Measurements from ENCODE around the gene DDAH1. TPM values are rescaled to one million over a fixed set of nuclear protein-coding genes. Genes with fewer than 3 reads are reported as not detected.

Gene DDAH1
- total RNA-seq, 1 experiment from 2014 or later: 65.9 TPM

DNA sequence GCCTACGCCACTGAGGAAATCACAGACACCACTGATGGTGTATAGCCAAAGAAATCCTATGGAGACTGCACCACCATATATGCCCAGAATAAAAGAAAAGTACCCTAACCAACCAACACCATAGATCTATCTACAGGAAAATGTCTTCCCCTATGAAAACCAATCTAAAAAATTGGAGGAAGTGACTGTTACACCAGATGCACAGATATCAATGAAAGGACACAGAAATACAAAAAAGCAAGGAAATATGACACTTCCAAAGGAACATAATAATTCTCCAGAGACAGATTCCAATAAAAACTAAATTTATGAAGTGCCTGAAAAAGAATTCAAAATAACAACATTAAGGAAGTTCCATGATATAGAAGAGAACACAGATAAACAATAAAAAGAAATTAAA lies 131.8 kb downstream of the DDAH1 start:
- TF ChIP-seq EZH2phosphoT487 (IDR thresholded peaks at IDR 0.05; ENCODE audit: borderline replicate concordance, low read length): no peak
- H3K9me2 ChIP-seq (replicated peaks; ENCODE audit: low read length): no peaks in the 10 kb centered on the region
- BruUV-seq (replicated peaks): no TSS peak
- peaks cover 9% of the 10 kb centered on the region; the same call in 1 of the 2 replicates for H3K9me3 ChIP-seq (ENCODE audit: low read length)
- peaks cover 29% of the 10 kb centered on the region for H3K4me1 ChIP-seq (ENCODE audit: insufficient read depth, low read length)
- H3K27me3 ChIP-seq (ENCODE audit: low read length): no peaks in the 10 kb centered on the region
- intact Hi-C loops (cut with micrococcal nuclease): no loop called here
- H3K4me3 ChIP-seq (ENCODE audit: low read length): no peak overlapping the region
- ATAC-seq: no peak
- CTCF ChIA-PET: no interaction called here
- no peak overlapping the region for H3K9ac ChIP-seq (ENCODE audit: low read length)
- H4K20me1 ChIP-seq (ENCODE audit: low read length): no peaks in the 10 kb centered on the region
- POLR2A ChIA-PET (ENCODE audit: unreplicated experiment): no interaction called here
- peaks cover 7% of the 10 kb centered on the region for H3F3A ChIP-seq (ENCODE audit: low read length, unreplicated experiment)
- H2AFZ ChIP-seq (ENCODE audit: low read length): no peak overlapping the region
- DNase-seq: no peak
- no peak overlapping the region for H3K4me2 ChIP-seq (ENCODE audit: low read length)
- H3K36me3 ChIP-seq (ENCODE audit: low read depth, low read length): peaks cover 20% of the 10 kb centered on the region
- no peak overlapping the region for H3K27ac ChIP-seq (ENCODE audit: low read length)
- H3K79me2 ChIP-seq (ENCODE audit: low read length): peaks cover 33% of the 10 kb centered on the region

DNA sequence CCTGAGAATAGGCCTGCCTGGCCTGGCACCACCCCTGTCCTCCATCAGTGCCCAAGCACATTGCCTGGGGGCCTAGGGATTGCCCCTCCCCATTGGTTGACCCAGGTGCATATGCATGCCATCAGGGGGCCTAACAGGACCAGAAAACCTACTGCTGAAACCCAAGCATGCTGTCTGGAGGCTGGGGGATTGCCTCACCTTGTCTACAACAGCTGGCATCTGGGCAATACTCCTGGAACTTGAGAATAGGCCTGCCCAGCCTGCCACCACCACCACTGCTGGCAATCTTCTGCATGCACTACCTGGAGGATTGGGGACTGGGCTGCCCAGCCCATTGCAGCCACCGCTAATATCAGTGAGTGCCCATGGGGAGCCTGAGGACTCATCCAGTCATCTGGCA lies 132.4 kb downstream of the DDAH1 start:
- Histone ChIP-seq H3K4me2 (ENCODE audit: low read length) (no peak overlapping the region), H3K36me3 (ENCODE audit: low read depth, low read length) (peaks cover 20% of the 10 kb centered on the region), H3K27ac (ENCODE audit: low read length) (no peak overlapping the region), H2AFZ (ENCODE audit: low read length) (no peak overlapping the region), H3K27me3 (ENCODE audit: low read length) (no peaks in the 10 kb centered on the region), H4K20me1 (ENCODE audit: low read length) (no peaks in the 10 kb centered on the region), H3K4me3 (ENCODE audit: low read length) (no peak overlapping the region), H3F3A (ENCODE audit: low read length, unreplicated experiment) (peaks cover 7% of the 10 kb centered on the region), H3K4me1 (ENCODE audit: insufficient read depth, low read length) (peaks cover 35% of the 10 kb centered on the region), H3K79me2 (ENCODE audit: low read length) (peaks cover 39% of the 10 kb centered on the region), H3K9me2 (replicated peaks; ENCODE audit: low read length) (no peaks in the 10 kb centered on the region), H3K9me3 (ENCODE audit: low read length) (peaks cover 9% of the 10 kb centered on the region; the same call in 1 of the 2 replicates), H3K9ac (ENCODE audit: low read length) (no peak overlapping the region)
- no peak for DNase-seq
- ChIA-PET POLR2A (ENCODE audit: unreplicated experiment) (no interaction called here), CTCF (no interaction called here)
- no TSS peak for BruUV-seq (replicated peaks)
- no peak for TF ChIP-seq EZH2 (IDR thresholded peaks at IDR 0.05; ENCODE audit: low read length, unreplicated experiment)
- TF ChIP-seq EZH2phosphoT487 (IDR thresholded peaks at IDR 0.05; ENCODE audit: borderline replicate concordance, low read length): no peak
- no peak for TF ChIP-seq CTCF (conservative IDR thresholded peaks at IDR 0.05; ENCODE audit: low read depth, low read length)
- intact Hi-C loops (cut with micrococcal nuclease): no loop called here
- ATAC-seq: no peak

DNA sequence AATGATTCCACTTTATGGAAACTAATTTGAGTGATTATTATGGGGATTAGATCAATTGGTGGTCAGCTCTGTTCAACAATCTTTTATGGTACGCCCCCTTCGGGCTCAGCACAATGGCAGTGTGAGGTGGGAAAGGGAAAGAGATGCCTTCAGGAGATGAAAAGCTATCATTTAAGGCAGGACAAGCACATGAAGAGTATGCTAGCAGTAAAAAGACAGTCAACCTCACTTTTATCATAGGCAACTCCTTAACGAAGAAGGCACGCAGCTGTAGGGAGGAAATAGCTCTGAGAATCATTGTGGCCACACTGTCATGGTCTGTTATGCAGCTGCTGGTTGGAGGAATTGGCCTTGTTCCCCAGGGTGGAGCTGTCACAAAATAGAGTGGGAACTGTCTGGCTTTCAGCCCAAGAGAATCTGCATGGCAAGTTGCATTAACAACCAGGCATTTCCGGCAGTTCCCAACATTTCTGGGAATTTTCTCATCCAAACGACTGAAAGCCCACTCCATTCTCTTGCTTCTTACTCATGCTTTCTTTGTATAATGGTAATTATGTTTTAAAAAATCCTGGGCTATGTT lies 134.2 kb downstream of the DDAH1 start:
- peak overlapping the region; percentile 90 for H3K27ac ChIP-seq (ENCODE audit: low read length)
- peaks cover 20% of the 10 kb centered on the region for H3K36me3 ChIP-seq (ENCODE audit: low read depth, low read length)
- no peaks in the 10 kb centered on the region for H3K9me2 ChIP-seq (replicated peaks; ENCODE audit: low read length)
- peaks cover 53% of the 10 kb centered on the region for H3K4me1 ChIP-seq (ENCODE audit: insufficient read depth, low read length)
- intact Hi-C loops (cut with micrococcal nuclease): no loop called here
- CTCF ChIA-PET: interaction anchor here (0.8 kb wide), 1 partner anchor 13 kb away, joined by 4 read pairs; no protein-coding TSS in a partner anchor
- DNase-seq (no peak), ATAC-seq (no peak)
- H2AFZ ChIP-seq (ENCODE audit: low read length): no peak overlapping the region
- POLR2A ChIA-PET (ENCODE audit: unreplicated experiment): interaction anchor here (1.1 kb wide), 1 partner anchor 13 kb away, joined by 4 read pairs; no protein-coding TSS in a partner anchor
- peak overlapping the region; percentile 11; the same call in 1 of the 2 replicates for H3K9ac ChIP-seq (ENCODE audit: low read length)
- peaks cover 52% of the 10 kb centered on the region for H3K79me2 ChIP-seq (ENCODE audit: low read length)
- no peak overlapping the region for H3K4me3 ChIP-seq (ENCODE audit: low read length)
- TF ChIP-seq EZH2 (IDR thresholded peaks at IDR 0.05; ENCODE audit: low read length, unreplicated experiment) (no peak), EZH2phosphoT487 (IDR thresholded peaks at IDR 0.05; ENCODE audit: borderline replicate concordance, low read length) (no peak), CTCF (conservative IDR thresholded peaks at IDR 0.05; ENCODE audit: low read depth, low read length) (no peak)
- peaks cover 7% of the 10 kb centered on the region for H3F3A ChIP-seq (ENCODE audit: low read length, unreplicated experiment)
- H3K27me3 ChIP-seq (ENCODE audit: low read length): no peaks in the 10 kb centered on the region
- H3K9me3 ChIP-seq (ENCODE audit: low read length): peaks cover 9% of the 10 kb centered on the region; the same call in 1 of the 2 replicates
- H3K4me2 ChIP-seq (ENCODE audit: low read length): 0 out of 2 replicates have a peak overlapping the region, but pooled peaks have one; percentile 0
- no peaks in the 10 kb centered on the region for H4K20me1 ChIP-seq (ENCODE audit: low read length)
- TSS peak; percentile 42 for BruUV-seq (replicated peaks)

All from PC-3 (cell line).